GM03348 (cell line): ENCODE results near the gene RNF126.
A peak's percentile ranks its signal among the peaks of the same experiment; 100 is the strongest.
"Not testable (repeated sequence)": the region's sequence is repeated elsewhere in the genome, so short reads cannot be mapped to it uniquely, and the experiment has no call there.

Experiments used
- DNase-seq: peaks from one replicate; pipeline ENCODE4 v3.0.0; 2012; ENCODE audit warnings: low spot score

Gene RNF126

DNA sequence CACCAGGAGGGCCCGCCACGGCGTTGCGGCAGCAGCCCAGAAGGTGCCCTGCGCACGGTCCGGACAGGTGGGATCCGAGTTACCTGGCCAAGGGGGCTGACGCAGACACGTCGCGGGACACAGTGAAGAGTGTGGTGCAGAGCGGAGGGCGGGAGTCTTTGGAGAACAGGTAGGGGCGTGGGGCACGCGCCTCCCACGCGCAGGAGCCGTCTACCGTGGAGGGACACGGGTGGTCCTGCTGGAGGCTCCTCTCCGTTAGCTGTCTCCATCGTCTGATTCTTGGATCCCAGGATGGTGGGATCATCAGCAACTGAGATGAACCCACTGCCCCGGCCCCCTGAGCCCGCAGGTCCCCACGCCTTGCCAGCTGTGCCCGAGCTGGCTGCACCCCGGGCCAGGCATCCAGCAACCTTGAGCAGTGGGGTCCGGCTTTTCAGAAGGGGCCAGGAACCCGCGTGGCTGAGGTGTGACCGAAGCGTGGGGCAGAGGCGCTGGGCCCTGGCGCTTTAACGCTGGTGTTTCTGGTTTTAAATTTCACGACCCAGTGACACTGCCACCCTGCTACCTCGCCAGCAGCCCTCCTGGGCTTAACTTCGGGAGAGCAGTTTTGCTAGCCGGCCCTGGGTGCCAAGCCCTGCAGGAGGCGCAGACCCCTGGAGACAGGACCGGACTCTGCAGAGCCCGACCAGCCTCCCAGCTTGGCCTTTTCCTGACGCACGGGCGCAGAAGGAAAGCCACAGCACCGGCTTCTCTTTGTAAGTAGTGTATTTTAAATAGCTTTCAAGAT, 16.0 kb downstream of the RNF126 start:
- no peak for DNase-seq

DNA sequence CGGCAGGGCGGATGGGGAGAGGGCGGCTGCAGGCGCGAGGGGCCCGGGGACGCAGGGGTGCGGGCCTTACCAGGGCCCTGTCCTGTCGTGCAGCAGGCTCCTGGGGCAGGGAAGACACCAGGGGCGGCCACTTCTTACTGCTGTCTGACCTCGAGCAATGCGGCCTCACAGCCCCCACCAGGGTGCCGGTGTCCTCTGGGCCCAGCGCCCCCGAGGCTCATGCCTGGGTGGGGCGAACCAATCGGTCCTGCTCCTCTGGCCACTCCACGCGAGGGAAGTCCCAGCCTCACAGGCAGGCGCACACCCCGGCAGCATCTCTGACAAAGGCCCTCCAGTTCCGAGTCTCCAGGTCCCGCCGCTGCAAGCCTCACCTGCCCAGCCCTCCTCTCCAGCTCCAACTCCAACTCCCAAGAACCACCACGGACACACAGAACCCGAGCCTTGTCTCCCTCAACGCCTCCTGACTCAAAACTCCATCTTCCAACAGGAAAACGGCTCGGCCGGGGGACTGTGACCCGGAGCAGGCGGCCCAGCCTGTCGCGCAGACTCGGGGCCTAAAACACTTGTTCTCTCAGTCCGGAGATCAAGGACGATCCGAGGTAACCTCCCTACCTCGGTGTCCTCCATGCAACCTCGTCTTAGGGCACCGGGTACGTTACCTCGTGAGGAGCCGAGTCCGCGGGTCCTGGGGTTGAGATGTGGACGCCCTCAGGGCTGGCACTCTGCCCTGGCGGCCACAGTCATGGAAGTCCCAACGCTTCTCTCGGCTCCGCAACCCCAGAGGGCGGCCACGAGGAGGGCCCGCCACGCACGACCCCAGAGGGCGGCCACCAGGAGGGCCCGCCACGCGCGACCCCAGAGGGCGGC, 16.9 kb downstream of the RNF126 start:
- DNase-seq = no peak

- DNase-seq = no peak
Measured at GRCh38 chr19:644789-645188, 18.2 kb downstream of the RNF126 start.

- DNase-seq = no peak
Measured at GRCh38 chr19:644363-644762, 18.7 kb downstream of the RNF126 start.

DNA sequence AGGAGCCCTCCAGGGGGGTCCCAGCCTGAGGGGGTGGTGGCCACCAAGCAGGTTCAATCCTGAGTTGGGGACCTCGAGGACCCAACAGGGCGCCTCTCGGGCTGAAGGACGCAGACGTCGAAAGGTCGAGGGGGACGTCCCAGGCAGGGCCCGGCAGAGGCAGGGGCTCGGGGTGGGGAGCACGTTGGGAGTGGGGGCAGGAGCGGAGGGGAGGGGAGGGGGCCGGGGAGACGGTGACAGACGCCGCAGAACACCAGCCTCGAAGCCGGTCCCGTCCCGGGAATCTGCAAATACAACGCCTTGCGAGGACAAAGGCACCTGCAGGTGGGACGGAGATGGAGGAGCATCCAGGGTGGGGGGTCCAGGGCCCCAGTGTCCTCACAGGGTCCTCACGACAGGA, 19.3 kb downstream of the RNF126 start:
- no peak for DNase-seq

DNA sequence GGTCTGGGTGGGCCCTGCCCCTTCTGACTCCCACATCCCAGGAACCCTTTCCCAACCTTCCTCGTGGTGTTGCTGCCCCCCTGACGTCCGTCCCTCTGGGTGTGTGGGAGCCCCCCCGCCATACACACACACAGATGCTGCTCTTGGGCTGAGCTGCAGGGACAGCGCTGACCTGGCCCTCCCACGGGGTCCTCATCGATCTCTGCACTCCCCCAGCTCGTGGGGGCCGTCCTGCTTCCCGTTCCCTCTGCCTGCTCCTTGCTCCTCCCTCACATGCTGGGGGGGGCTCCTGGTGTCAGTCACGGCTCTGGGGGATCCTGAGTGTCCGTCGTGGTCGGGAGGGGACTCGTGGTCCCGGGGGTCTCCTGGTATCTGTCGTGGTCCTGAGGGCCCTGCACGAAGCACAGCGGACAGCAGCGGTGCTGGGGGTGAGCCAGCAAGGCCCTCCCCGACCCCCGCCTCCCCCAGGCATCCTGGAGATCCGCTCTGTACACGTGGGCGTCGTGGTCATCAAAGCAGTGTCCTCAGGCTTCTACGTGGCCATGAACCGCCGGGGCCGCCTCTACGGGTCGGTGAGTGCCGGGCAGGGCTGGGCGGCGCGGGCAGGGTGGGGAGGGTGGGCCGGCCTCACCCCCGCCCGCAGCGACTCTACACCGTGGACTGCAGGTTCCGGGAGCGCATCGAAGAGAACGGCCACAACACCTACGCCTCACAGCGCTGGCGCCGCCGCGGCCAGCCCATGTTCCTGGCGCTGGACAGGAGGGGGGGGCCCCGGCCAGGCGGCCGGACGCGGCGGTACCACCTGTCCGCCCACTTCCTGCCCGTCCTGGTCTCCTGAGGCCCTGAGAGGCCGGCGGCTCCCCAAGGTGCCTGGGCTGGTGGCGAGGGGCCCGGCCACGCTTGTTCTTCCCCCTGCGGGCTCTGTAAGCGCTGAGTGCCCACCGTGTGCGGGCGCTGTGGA, 20.0 kb downstream of the RNF126 start:
- DNase-seq = no peak

GRCh38 chr19:641702-642101, 21.3 kb downstream of the RNF126 start:
- DNase-seq = no peak

DNA sequence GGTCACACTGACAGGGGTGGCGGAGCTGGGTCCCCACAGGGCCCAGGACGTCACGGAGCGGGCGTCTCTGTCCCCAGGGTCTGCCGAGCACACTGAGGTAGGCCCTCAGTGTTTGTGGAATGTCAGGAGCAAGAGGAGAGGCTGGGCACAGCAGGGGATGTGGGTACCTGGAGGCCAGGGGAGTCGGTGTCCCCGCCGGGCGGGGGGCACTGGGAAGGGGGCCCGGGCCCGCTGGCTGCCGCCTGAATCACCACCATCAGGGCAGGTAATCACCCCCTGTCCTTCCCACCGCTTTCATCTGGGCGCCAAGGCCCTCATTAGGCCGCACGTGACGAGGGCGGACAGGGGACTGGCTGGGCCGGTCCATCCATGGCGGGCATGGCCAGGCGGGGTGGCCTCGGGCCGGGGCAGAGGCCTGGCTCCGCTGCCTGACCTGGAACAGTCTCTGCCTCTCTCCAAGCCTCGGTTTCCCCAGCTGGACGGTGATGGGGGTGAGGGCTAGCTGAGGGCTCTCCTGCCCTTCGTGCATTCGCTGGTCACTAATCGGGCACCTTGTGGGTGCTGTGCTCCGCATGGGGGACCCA, 22.3 kb downstream of the RNF126 start:
- DNase-seq = no peak

- no peak for DNase-seq
Measured at GRCh38 chr19:640161-640558, 22.9 kb downstream of the RNF126 start.

GRCh38 chr19:639253-640160, 23.5 kb downstream of the RNF126 start, which contains the start of gene FGF22:
Gene FGF22 (plus strand): TSS chr19:639879. CDS start chr19:639926, 47 bp downstream.
- DNase-seq = peak; percentile 100

GRCh38 chr19:638906-639252, 24.1 kb downstream of the RNF126 start:
- DNase-seq = no peak

- no peak for DNase-seq
Measured at GRCh38 chr19:634975-635652, 27.9 kb downstream of the RNF126 start.

GRCh38 chr19:633786-634639, 29.0 kb downstream of the RNF126 start:
- peak; percentile 29 for DNase-seq

DNA sequence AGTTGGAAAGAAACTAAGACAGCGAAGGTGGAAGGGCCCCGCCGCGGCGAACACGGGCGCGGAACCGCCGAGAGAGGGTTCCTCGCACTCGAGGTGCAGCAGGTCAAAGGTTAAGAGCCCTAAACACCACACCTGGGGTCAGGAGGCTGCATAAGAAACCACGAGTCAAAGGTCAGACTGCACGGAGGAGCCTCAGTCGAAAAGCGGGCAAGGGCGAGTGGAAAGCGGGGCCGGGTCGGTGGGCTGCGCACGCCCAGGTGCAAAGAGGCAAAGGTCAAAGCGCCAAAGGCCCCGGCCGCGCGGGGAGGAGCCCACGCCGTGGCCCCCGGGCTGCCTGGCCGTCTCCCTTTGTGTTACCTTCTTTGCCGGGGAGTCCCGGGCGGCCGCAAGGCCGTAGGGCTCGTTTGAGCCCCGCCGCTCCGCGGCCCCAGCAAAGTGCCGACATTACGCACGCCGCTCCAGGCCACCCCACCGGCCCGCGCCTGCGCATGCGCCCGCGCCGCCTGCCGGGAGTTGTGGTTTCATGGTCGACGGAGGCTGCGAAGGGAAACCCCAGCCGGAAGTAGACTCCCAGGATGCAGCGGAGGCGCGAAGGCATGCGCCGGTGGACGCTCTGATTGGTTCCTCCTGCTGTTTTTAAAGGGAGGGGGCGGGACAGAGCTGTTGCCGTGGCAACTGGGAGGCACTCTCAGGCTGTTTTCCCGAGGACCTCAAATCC, 29.8 kb downstream of the RNF126 start, which contains the start of gene POLRMT:
TSS of gene POLRMT (minus strand) at position 470 of the 718 bp plus-strand sequence. CDS start at position 445, 25 bp downstream.
- peak; percentile 100 for DNase-seq

GRCh38 chr19:632579-633067, 30.4 kb downstream of the RNF126 start:
- peak; percentile 79 for DNase-seq

DNA sequence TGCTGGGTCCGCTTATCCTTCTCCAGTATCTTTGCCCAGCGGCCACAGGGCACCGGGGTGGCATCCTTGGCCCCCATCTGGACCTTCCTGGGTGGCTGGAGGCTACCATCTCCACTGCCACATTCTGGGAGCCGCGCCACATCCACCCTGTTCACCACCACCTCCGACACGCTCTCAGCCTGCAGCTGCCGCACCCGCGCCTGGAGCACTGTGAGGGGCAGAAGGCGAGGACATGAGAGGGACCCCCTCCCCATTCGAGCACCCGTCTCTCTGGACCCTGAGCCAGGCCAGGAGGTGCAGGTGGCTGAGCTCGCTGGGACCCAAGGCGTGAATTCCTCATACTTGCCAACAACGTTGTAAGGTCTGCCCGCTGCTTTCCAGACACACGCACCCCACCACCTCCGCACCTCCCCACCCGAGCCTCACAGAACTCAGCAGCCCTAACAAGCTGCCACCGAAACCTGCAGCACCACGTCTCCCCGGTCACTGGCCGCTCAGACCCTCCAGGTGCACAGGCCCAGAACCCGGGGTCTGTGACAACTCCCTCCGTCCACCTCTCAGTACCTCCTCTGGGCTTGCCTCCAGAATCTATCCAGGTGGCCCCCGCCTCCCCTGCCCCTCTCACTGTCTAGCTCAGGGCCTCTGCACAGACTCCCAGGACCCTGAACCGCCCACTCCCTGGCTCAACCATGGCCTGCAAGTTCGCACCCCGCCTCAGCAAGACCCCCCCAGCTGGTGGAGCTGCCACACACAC, 32.9 kb downstream of the RNF126 start:
- no peak for DNase-seq

- not testable (repeated sequence) for DNase-seq
Measured at GRCh38 chr19:629515-629914, 33.5 kb downstream of the RNF126 start.
